Ovary (tissue), 3 donors: ENCODE results near the gene GPR183.

ENCODE experiments used
- CTCF ChIP-seq, 3 donors: fragments of 450-650 bp in 2 of 3; fragments of 200-600 bp in 1 of 3; IDR thresholded peaks; one replicate each; pipeline versions ENCODE4 v1.5.1 to v1.8.0; 2016 to 2022; ENCODE audit warnings: antibody characterized with exemption in 3 of 3, mild to moderate bottlenecking in 1 of 3
- EP300 ChIP-seq: sonication (generic); formaldehyde crosslinking; IDR thresholded peaks from one replicate; pipeline ENCODE4 v1.6.1; 2017; ENCODE audit warnings: antibody characterized with exemption
- POLR2A ChIP-seq: fragments of 450-650 bp; IDR thresholded peaks from one replicate; pipeline ENCODE4 v1.6.1; 2017; ENCODE audit warnings: antibody characterized with exemption, mild to moderate bottlenecking, moderate library complexity
- donor health status: DM: no; HTN: no; CAD: no.

- TF ChIP-seq CTCF (IDR thresholded peaks at IDR 0.05) (no peak), POLR2A (no peak), EP300 (no peak)
Measured at GRCh38 chr13:99331881-99332293, 24.7 kb upstream of the GPR183 start.
